GM19328 (cell line): ENCODE results near the gene LATS2.
"Not testable (repeated sequence)": the region's sequence is repeated elsewhere in the genome, so short reads cannot be mapped to it uniquely, and the experiment has no call there.

Source experiments
- ATAC-seq: cut with Tn5 transposase; IDR thresholded peaks from one replicate; pipeline ENCODE4 v1.9.1; 2021; ENCODE audit warnings: mild to moderate bottlenecking, moderate library complexity; ENCODE audit not compliant: unreplicated experiment

The LATS2 gene

GRCh38 chr13:20968745-20969144, 92.6 kb downstream of the LATS2 start:
- ATAC-seq, result no peak

GRCh38 chr13:20967340-20967739, 94.0 kb downstream of the LATS2 start:
- ATAC-seq, result no peak

GRCh38 chr13:20964904-20965303, 96.5 kb downstream of the LATS2 start:
- no peak for ATAC-seq

- ATAC-seq, result not testable (repeated sequence)
These were observed 99.7 kb downstream of the LATS2 start for GRCh38 chr13:20961663-20962062.

- ATAC-seq, result no peak
These were observed 100.6 kb downstream of the LATS2 start for GRCh38 chr13:20960663-20961309.

- not testable (repeated sequence) for ATAC-seq
These were observed 104.3 kb downstream of the LATS2 start for GRCh38 chr13:20957049-20957620.

- ATAC-seq, result no peak
These were observed 105.9 kb downstream of the LATS2 start for GRCh38 chr13:20955496-20955895.

- ATAC-seq, result no peak
These were observed 108.0 kb downstream of the LATS2 start for GRCh38 chr13:20953245-20953931.

GRCh38 chr13:20952838-20953237, 108.5 kb downstream of the LATS2 start:
- no peak for ATAC-seq

- ATAC-seq, result not testable (repeated sequence)
These were observed 113.4 kb downstream of the LATS2 start for GRCh38 chr13:20948001-20948400.

- no peak for ATAC-seq
These were observed 115.4 kb downstream of the LATS2 start for GRCh38 chr13:20945952-20946383.

GRCh38 chr13:20942938-20943559, 118.3 kb downstream of the LATS2 start:
- ATAC-seq, result no peak

GRCh38 chr13:20940511-20940910, 120.9 kb downstream of the LATS2 start:
- not testable (repeated sequence) for ATAC-seq

GRCh38 chr13:20940083-20940482, 121.3 kb downstream of the LATS2 start:
- no peak for ATAC-seq

- no peak for ATAC-seq
These were observed 121.7 kb downstream of the LATS2 start for GRCh38 chr13:20939662-20940061.

GRCh38 chr13:20938302-20938701, 123.1 kb downstream of the LATS2 start:
- no peak for ATAC-seq

GRCh38 chr13:20927596-20928257, 133.7 kb downstream of the LATS2 start:
- ATAC-seq, result no peak

GRCh38 chr13:20925395-20925790, 136.0 kb downstream of the LATS2 start:
- not testable (repeated sequence) for ATAC-seq

GRCh38 chr13:20924758-20925394, 136.5 kb downstream of the LATS2 start:
- ATAC-seq, result no peak

- ATAC-seq, result no peak
These were observed 138.1 kb downstream of the LATS2 start for GRCh38 chr13:20923272-20923671.
